Measurements from ENCODE around the gene PTPRM. TPM values are rescaled to one million over a fixed set of nuclear protein-coding genes. Genes with fewer than 3 reads are reported as not detected.

The PTPRM gene
- total and polyA plus RNA-seq, 2 donors (not counting 3 experiments of a cell fraction or from before 2014, with no cell fraction given), result 37.4 to 43.7 TPM

GRCh38 chr18:7821784-7822183 is 254.7 kb downstream of the PTPRM start:
- no peak overlapping the region for H3K9ac ChIP-seq (replicated peaks; ENCODE audit: extremely low read depth, insufficient read depth, low read length)
- no peaks in the 10 kb centered on the region for H4K20me1 ChIP-seq (replicated peaks; ENCODE audit: control insufficient read depth, extremely low read depth, insufficient read depth, low read length)
- intact Hi-C loops (cut with micrococcal nuclease) (no loop called here), dilution Hi-C loops (cut with MboI; ENCODE audit: extremely low pct_ligation_motif_present, low sequenced_read_pairs) (no loop called here)
- H3K79me2 ChIP-seq (ENCODE audit: control insufficient read depth, insufficient read depth, low read length), result no peaks in the 10 kb centered on the region
- FAIRE-seq (no peak), DNase-seq (ENCODE audit: low read depth, low spot score) (no peak)
- H3K4me3 ChIP-seq (replicated peaks in 1 of 3; ENCODE audit: insufficient read depth in 1 of 3, low read depth in 1 of 3, low read length in 3 of 3), result no peak overlapping the region
- no peak overlapping the region for H3K4me2 ChIP-seq (ENCODE audit: insufficient read depth, low read length)
- H3K27me3 ChIP-seq (ENCODE audit: control insufficient read depth in 2 of 2, insufficient read depth in 2 of 2, low read length in 2 of 2), result no peaks in the 10 kb centered on the region
- no peaks in the 10 kb centered on the region for H3K36me3 ChIP-seq (ENCODE audit: control insufficient read depth in 2 of 2, extremely low read depth in 1 of 2, insufficient read depth in 2 of 2, low read length in 2 of 2)
- BruUV-seq (replicated peaks), result no TSS peak
- TF ChIP-seq JUN (IDR thresholded peaks at IDR 0.05; ENCODE audit: borderline replicate concordance, insufficient read depth, insufficient read length, low read depth), result no peak
- TF ChIP-seq CTCF (IDR thresholded peaks at IDR 0.05; ENCODE audit: extremely low read depth in 1 of 2, insufficient read depth in 1 of 2, low read depth in 1 of 2, low read length in 2 of 2), result no peak
- no peak for TF ChIP-seq MYC (IDR thresholded peaks at IDR 0.05; ENCODE audit: low read depth, low read length)
- TF ChIP-seq EZH2 (IDR thresholded peaks at IDR 0.05; ENCODE audit: borderline replicate concordance, low read depth, low read length, severe bottlenecking), result no peak
- TF ChIP-seq, protein P1, sequence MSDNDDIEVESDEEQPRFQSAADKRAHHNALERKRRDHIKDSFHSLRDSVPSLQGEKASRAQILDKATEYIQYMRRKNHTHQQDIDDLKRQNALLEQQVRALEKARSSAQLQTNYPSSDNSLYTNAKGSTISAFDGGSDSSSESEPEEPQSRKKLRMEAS (IDR thresholded peaks at IDR 0.05; ENCODE audit: insufficient read depth, insufficient read length), result no peak
- TF ChIP-seq POLR2A (IDR thresholded peaks at IDR 0.05; ENCODE audit: low read depth, low read length), result no peak
- no peak for TF ChIP-seq GATA2 (IDR thresholded peaks at IDR 0.05; ENCODE audit: insufficient read depth, insufficient read length, low read depth, low read length)
- no peak for TF ChIP-seq POLR2AphosphoS5 (IDR thresholded peaks at IDR 0.05; ENCODE audit: insufficient read depth, low read depth, low read length)
- TF ChIP-seq FOS (IDR thresholded peaks at IDR 0.05; ENCODE audit: borderline replicate concordance, insufficient read depth, low read length), result no peak
- CTCF ChIA-PET, result no interaction called here
- no peaks in the 10 kb centered on the region for H3K9me1 ChIP-seq (replicated peaks; ENCODE audit: control insufficient read depth, extremely low read depth, insufficient read depth, low read length)
- peaks cover 3% of the 10 kb centered on the region for H3K4me1 ChIP-seq (ENCODE audit: control insufficient read depth, extremely low read depth, insufficient read depth, low read length)
- no peak overlapping the region for H2AFZ ChIP-seq (ENCODE audit: low read depth, low read length)
- H3K9me3 ChIP-seq (replicated peaks; ENCODE audit: control insufficient read depth, insufficient read depth, low read length), result no peaks in the 10 kb centered on the region
- POLR2A ChIA-PET, result no interaction called here
- H3K27ac ChIP-seq (ENCODE audit: insufficient read depth, low read depth, low read length), result no peak overlapping the region

Measured in endothelial cell of umbilical vein (primary cell).